HepG2 (cell line): ENCODE results near the gene GPS1. TPM values are rescaled to one million over a fixed set of nuclear protein-coding genes. Genes with fewer than 3 reads are reported as not detected.

Source experiments
- AHDC1 ChIP-seq: sonication (generic); formaldehyde crosslinking; IDR thresholded peaks from 2 replicates; pipeline ENCODE4 v1.5.1; 2020; ENCODE audit warnings: mild to moderate bottlenecking, missing genetic modification reagents, borderline replicate concordance
- BHLHE40 ChIP-seq: IDR thresholded peaks from 2 replicates; pipeline ENCODE4 v1.6.1; 2011; ENCODE audit warnings: low read length, improper control_type of control experiment
- DNMT1 ChIP-seq: sonication (generic); formaldehyde crosslinking; IDR thresholded peaks from 2 replicates; pipeline ENCODE4 v1.5.1; 2020; ENCODE audit warnings: mild to moderate bottlenecking, missing genetic modification reagents
- ISX ChIP-seq: sonication (generic); formaldehyde crosslinking; conservative IDR thresholded peaks from 2 replicates; pipeline ENCODE4 v1.5.0; 2020; ENCODE audit warnings: missing genetic modification reagents
- KDM6A ChIP-seq: IDR thresholded peaks from 2 replicates; pipeline ENCODE4 v1.6.1; 2016; ENCODE audit warnings: low read depth
- MTA1 ChIP-seq: sonication (generic); formaldehyde crosslinking; IDR thresholded peaks from 2 replicates; pipeline ENCODE4 v1.4.0; 2020; ENCODE audit warnings: missing genetic modification reagents, mild to moderate bottlenecking, borderline replicate concordance
- ZBTB44 ChIP-seq: sonication (generic); formaldehyde crosslinking; IDR thresholded peaks from 2 replicates; pipeline ENCODE4 v1.4.0; 2020; ENCODE audit warnings: missing genetic modification reagents
- ZNF142 ChIP-seq: sonication (generic); formaldehyde crosslinking; IDR thresholded peaks from 2 replicates; pipeline ENCODE4 v1.4.0; 2020; ENCODE audit warnings: missing genetic modification reagents
- ZNF234 ChIP-seq: sonication (generic); formaldehyde crosslinking; conservative IDR thresholded peaks from 2 replicates; pipeline ENCODE4 v1.5.1; 2020; ENCODE audit warnings: mild to moderate bottlenecking, missing genetic modification reagents
- ZNF549 ChIP-seq: sonication (generic); formaldehyde crosslinking; IDR thresholded peaks from 2 replicates; pipeline ENCODE4 v1.5.0; 2020; ENCODE audit warnings: missing genetic modification reagents
- ZNF556 ChIP-seq: sonication (generic); formaldehyde crosslinking; IDR thresholded peaks from 2 replicates; pipeline ENCODE4 v1.4.0; 2020; ENCODE audit warnings: mild to moderate bottlenecking, missing genetic modification reagents, borderline replicate concordance
- ZNF564 ChIP-seq: sonication (generic); formaldehyde crosslinking; IDR thresholded peaks from 2 replicates; pipeline ENCODE4 v1.8.1; 2023; ENCODE audit warnings: mild to moderate bottlenecking, missing genetic modification reagents
- ZNF616 ChIP-seq: sonication (generic); formaldehyde crosslinking; IDR thresholded peaks from 2 replicates; pipeline ENCODE4 v1.5.0; 2020; ENCODE audit warnings: low read depth, mild to moderate bottlenecking, missing genetic modification reagents
- ZNF670 ChIP-seq: sonication (generic); formaldehyde crosslinking; IDR thresholded peaks from 2 replicates; pipeline ENCODE4 v1.8.0; 2022; ENCODE audit warnings: mild to moderate bottlenecking, missing genetic modification reagents, borderline replicate concordance
- ZNF782 ChIP-seq: sonication (generic); formaldehyde crosslinking; IDR thresholded peaks from 2 replicates; pipeline ENCODE4 v1.4.0; 2020; ENCODE audit warnings: missing genetic modification reagents, mild to moderate bottlenecking, borderline replicate concordance
- polyA plus RNA-seq, 8 experiments: library from polyadenylated mRNA; depleted of rRNA in 3 of 8; stranded (reverse) in 7 of 8; unstranded in 1 of 8; fragments of >200 nt; fragmentation: Illumina TruSeq in 4 of 8; extraction: Trizol in 4 of 8; gene quantifications; 2 replicates each; pipeline versions ENCODE4 v1.2.1 to v1.2.3, GENCODE V29; 2011 to 2016; ENCODE audit warnings: low read depth in 4 of 8, missing spikeins in 1 of 8, mixed read lengths in 1 of 8; ENCODE audit not compliant: insufficient read depth in 1 of 8
- total RNA-seq, 5 experiments: library from RNA; depleted of rRNA; stranded (reverse); fragments of >200 nt; fragmentation: Illumina TruSeq; extraction: Trizol; gene quantifications; 2 replicates each; pipeline ENCODE4 v1.2.3, GENCODE V29; 2016; ENCODE audit warnings: low read depth in 1 of 5

GPS1 gene
- total and polyA plus RNA-seq, 2 of the 13 experiments (the other 11 are each of a cell fraction or from before 2014, with no cell fraction given), result 124 to 128 TPM

- TF ChIP-seq ZBTB44 (CRISPR knock-in tag), result no peak
- TF ChIP-seq AHDC1 (CRISPR knock-in tag), result no peak
- peak; percentile 18 for TF ChIP-seq ZNF142
- TF ChIP-seq ZNF234 (CRISPR knock-in tag), result no peak
- no peak for TF ChIP-seq ZNF549
- no peak; the same call in none of the 2 replicates for TF ChIP-seq ZNF564 (CRISPR knock-in tag)
- TF ChIP-seq ZNF616 (CRISPR knock-in tag), result no peak
- TF ChIP-seq BHLHE40, result no peak
- TF ChIP-seq KDM6A, result no peak
- TF ChIP-seq DNMT1 (CRISPR knock-in tag), result 0 out of 2 replicates have a peak, but pooled peaks have one; percentile 12
- no peak for TF ChIP-seq ISX (CRISPR knock-in tag)
- no peak for TF ChIP-seq ZNF556
- TF ChIP-seq ZNF782 (CRISPR knock-in tag), result no peak
- no peak for TF ChIP-seq MTA1 (CRISPR knock-in tag)
- TF ChIP-seq ZNF670 (CRISPR knock-in tag), result no peak
Measured at GRCh38 chr17:82065193-82065637, 13.5 kb downstream of the GPS1 start (continued).
